Measurements from ENCODE around the gene NECTIN1. TPM values are rescaled to one million over a fixed set of nuclear protein-coding genes. Genes with fewer than 3 reads are reported as not detected.

The NECTIN1 gene
- total and polyA plus RNA-seq, 2 of the 13 experiments (the other 11 are each of a cell fraction or from before 2014, with no cell fraction given): 3.9 to 7.3 TPM

- POLR2A ChIA-PET: no interaction called here
- in situ Hi-C loops (cut with HindIII; ENCODE audit: extremely low pct_ligation_motif_present, low pct_unique_long_range_greater_than_20kb): loop anchor here (10.0 kb wide), 2 partner anchors 354 to 444 kb away; no protein-coding TSS in a partner anchor
- H3K27me3 ChIP-seq (ENCODE audit: control insufficient read depth in 1 of 2, insufficient read depth in 2 of 2, low read length in 2 of 2): peaks cover 3 to 14% of the 10 kb centered on the region in 2 experiments; a peak in 2 of 5 replicates
- no peaks in the 10 kb centered on the region for H3K79me2 ChIP-seq (ENCODE audit: insufficient read depth, low read length)
- no peaks in the 10 kb centered on the region for H3K36me3 ChIP-seq (replicated peaks in 1 of 2; ENCODE audit: control insufficient read depth in 1 of 2, insufficient read depth in 2 of 2, low read length in 2 of 2)
- ATAC-seq (no peak), FAIRE-seq (no peak), DNase-seq (ENCODE audit: low spot score) (no peak)
- BruUV-seq (replicated peaks): TSS peak; percentile 36
- H3K27ac ChIP-seq (ENCODE audit: extremely low read length, insufficient read depth, low read length): no peak overlapping the region
- CTCF ChIA-PET (ENCODE audit: low intra/inter-chr PET ratio, low total read pairs): no interaction called here
- H3K9me3 ChIP-seq (ENCODE audit: low read length): no peaks in the 10 kb centered on the region
- H2AFZ ChIP-seq (ENCODE audit: low read length): no peak overlapping the region
- H3K9ac ChIP-seq (ENCODE audit: insufficient read depth, low read depth, low read length): no peak overlapping the region
- no peak overlapping the region for H3K4me2 ChIP-seq (ENCODE audit: low read depth, low read length)
- 39% methylated on average over 2 of the region's 4 CpGs for WGBS (ENCODE audit: low lambda C conversion rate)
- H3K4me3 ChIP-seq (replicated peaks in 1 of 3; ENCODE audit: insufficient read depth in 1 of 3, low read depth in 2 of 3, low read length in 3 of 3): no peak overlapping the region
- H4K20me1 ChIP-seq (ENCODE audit: insufficient read depth, low read length): no peaks in the 10 kb centered on the region
- TF ChIP-seq ATF3 (CRISPR knock-in tag; IDR thresholded peaks at IDR 0.05) (no peak), RFX1 (IDR thresholded peaks at IDR 0.05) (no peak), ZNF766 (CRISPR knock-in tag; IDR thresholded peaks at IDR 0.05; ENCODE audit: borderline replicate concordance) (no peak), MTA1 (CRISPR knock-in tag; IDR thresholded peaks at IDR 0.05; ENCODE audit: borderline replicate concordance) (no peak), RCOR2 (CRISPR knock-in tag; IDR thresholded peaks at IDR 0.05) (no peak), E2F2 (CRISPR knock-in tag; IDR thresholded peaks at IDR 0.05; ENCODE audit: borderline replicate concordance) (no peak), ZNF160 (CRISPR knock-in tag; IDR thresholded peaks at IDR 0.05) (no peak), ZSCAN25 (CRISPR knock-in tag; IDR thresholded peaks at IDR 0.05) (no peak), ZKSCAN1 (IDR thresholded peaks at IDR 0.05; ENCODE audit: low read length) (no peak), ZNF83 (CRISPR knock-in tag; IDR thresholded peaks at IDR 0.05; ENCODE audit: borderline replicate concordance) (no peak), ZNF839 (CRISPR knock-in tag; IDR thresholded peaks at IDR 0.05; ENCODE audit: borderline replicate concordance) (no peak), RNF219 (CRISPR knock-in tag; IDR thresholded peaks at IDR 0.05) (no peak), RARG (CRISPR knock-in tag; IDR thresholded peaks at IDR 0.05; ENCODE audit: low read depth) (no peak), ZFP36L1 (CRISPR knock-in tag; IDR thresholded peaks at IDR 0.05) (no peak), NFIB (CRISPR knock-in tag; IDR thresholded peaks at IDR 0.05; ENCODE audit: borderline replicate concordance) (no peak), ZNF432 (CRISPR knock-in tag; IDR thresholded peaks at IDR 0.05; ENCODE audit: borderline replicate concordance) (no peak), ZFX (CRISPR knock-in tag; IDR thresholded peaks at IDR 0.05; ENCODE audit: low read depth) (no peak)
- TF ChIP-seq, protein P1, sequence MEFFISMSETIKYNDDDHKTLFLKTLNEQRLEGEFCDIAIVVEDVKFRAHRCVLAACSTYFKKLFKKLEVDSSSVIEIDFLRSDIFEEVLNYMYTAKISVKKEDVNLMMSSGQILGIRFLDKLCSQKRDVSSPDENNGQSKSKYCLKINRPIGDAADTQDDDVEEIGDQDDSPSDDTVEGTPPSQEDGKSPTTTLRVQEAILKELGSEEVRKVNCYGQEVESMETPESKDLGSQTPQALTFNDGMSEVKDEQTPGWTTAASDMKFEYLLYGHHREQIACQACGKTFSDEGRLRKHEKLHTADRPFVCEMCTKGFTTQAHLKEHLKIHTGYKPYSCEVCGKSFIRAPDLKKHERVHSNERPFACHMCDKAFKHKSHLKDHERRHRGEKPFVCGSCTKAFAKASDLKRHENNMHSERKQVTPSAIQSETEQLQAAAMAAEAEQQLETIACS (CRISPR knock-in tag; IDR thresholded peaks at IDR 0.05): no peak
- TF ChIP-seq, protein P2, sequence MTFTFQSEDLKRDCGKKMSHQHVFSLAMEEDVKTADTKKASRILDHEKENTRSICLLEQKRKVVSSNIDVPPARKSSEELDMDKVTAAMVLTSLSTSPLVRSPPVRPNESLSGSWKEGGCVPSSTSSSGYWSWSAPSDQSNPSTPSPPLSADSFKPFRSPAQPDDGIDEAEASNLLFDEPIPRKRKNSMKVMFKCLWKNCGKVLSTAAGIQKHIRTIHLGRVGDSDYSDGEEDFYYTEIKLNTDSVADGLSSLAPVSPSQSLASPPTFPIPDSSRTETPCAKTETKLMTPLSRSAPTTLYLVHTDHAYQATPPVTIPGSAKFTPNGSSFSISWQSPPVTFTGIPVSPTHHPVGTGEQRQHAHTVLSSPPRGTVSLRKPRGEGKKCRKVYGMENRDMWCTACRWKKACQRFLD (CRISPR knock-in tag; IDR thresholded peaks at IDR 0.05; ENCODE audit: borderline replicate concordance): no peak
- H3K4me1 ChIP-seq (ENCODE audit: insufficient read depth, low read length): peaks cover 25% of the 10 kb centered on the region
- intact Hi-C loops (cut with micrococcal nuclease; ENCODE audit: unreplicated experiment): loop anchor here (10.0 kb wide), 3 partner anchors 176 to 524 kb away; no protein-coding TSS in a partner anchor
Measured at GRCh38 chr11:119661226-119661625, 67.8 kb downstream of the NECTIN1 start.

Measured in HepG2 (cell line).